MM.1S (cell line): Measurements from ENCODE around the gene PHETA2.

Experiments used
- DNase-seq: peaks from one replicate; pipeline ENCODE4 v3.0.0-alpha.2; 2015
- H2AFZ ChIP-seq: fragments of 300-600 bp; sonication (generic); 2 replicates; pipeline ENCODE4 v1.6.0; 2016; ENCODE audit warnings: antibody characterized with exemption, low read length
- H3F3A ChIP-seq: fragments of 300-600 bp; sonication (generic); 2 replicates; pipeline ENCODE4 v1.6.1; 2016; ENCODE audit warnings: mild to moderate bottlenecking, antibody characterized with exemption, low read length, moderate library complexity, mixed read lengths; ENCODE audit not compliant: insufficient read depth
- H3K27ac ChIP-seq: fragments of 300-600 bp; sonication (generic); 2 replicates; pipeline ENCODE4 v1.5.1; 2016; ENCODE audit warnings: mild to moderate bottlenecking, low read length
- H3K27me3 ChIP-seq: fragments of 300-600 bp; sonication (generic); replicated peaks from 2 replicates; pipeline ENCODE4 v1.6.0; 2016; ENCODE audit warnings: low read length; ENCODE audit not compliant: insufficient read depth
- H3K36me3 ChIP-seq: fragments of 300-600 bp; sonication (generic); replicated peaks from 2 replicates; pipeline ENCODE4 v1.6.1; 2016; ENCODE audit warnings: mild to moderate bottlenecking, low read length, mixed read lengths; ENCODE audit not compliant: insufficient read depth
- H3K4me1 ChIP-seq: fragments of 300-600 bp; sonication (generic); 2 replicates; pipeline ENCODE4 v1.6.1; 2016; ENCODE audit warnings: low read length, mixed read lengths
- H3K4me2 ChIP-seq: fragments of 300-600 bp; sonication (generic); 2 replicates; pipeline ENCODE4 v1.6.0; 2016; ENCODE audit warnings: low read depth, low read length
- H3K4me3 ChIP-seq: fragments of 300-600 bp; sonication (generic); 2 replicates; pipeline ENCODE4 v1.5.1; 2016; ENCODE audit warnings: low read length, mixed read lengths
- H3K79me2 ChIP-seq: fragments of 300-600 bp; sonication (generic); 2 replicates; pipeline ENCODE4 v1.6.1; 2016; ENCODE audit warnings: mixed run types, low read length, mixed read lengths
- H3K9ac ChIP-seq: fragments of 300-600 bp; sonication (generic); 2 replicates; pipeline ENCODE4 v1.6.1; 2016; ENCODE audit warnings: low read length, mixed read lengths
- H3K9me2 ChIP-seq: fragments of 300-600 bp; sonication (generic); replicated peaks from 2 replicates; pipeline ENCODE4 v1.6.1; 2016; ENCODE audit warnings: mild to moderate bottlenecking, low read length, mixed read lengths; ENCODE audit not compliant: insufficient read depth
- H3K9me3 ChIP-seq: fragments of 300-600 bp; sonication (generic); replicated peaks from 2 replicates; pipeline ENCODE4 v1.6.1; 2016; ENCODE audit warnings: mild to moderate bottlenecking, low read length, mixed read lengths; ENCODE audit not compliant: insufficient read depth
- H4K20me1 ChIP-seq: fragments of 300-600 bp; sonication (generic); 2 replicates; pipeline ENCODE4 v1.6.1; 2016; ENCODE audit warnings: mild to moderate bottlenecking, low read length, moderate library complexity, mixed read lengths; ENCODE audit not compliant: insufficient read depth
- EZH2 ChIP-seq: fragments of 300-600 bp; sonication (generic); optimal IDR thresholded peaks from 2 replicates; pipeline ENCODE3; 2017; ENCODE audit warnings: low read depth, mild to moderate bottlenecking, antibody characterized with exemption, low read length, mixed read lengths
- EZH2phosphoT487 ChIP-seq: fragments of 300-600 bp; sonication (generic); IDR thresholded peaks from 2 replicates; pipeline ENCODE4 v1.6.1; 2018; ENCODE audit warnings: antibody characterized with exemption, low read length
- TF ChIP-seq, protein P1 (sequence below): fragments of 300-600 bp; sonication (generic); IDR thresholded peaks from 2 replicates; pipeline ENCODE4 v1.5.1; 2016; ENCODE audit warnings: antibody characterized with exemption, low read length, mixed read lengths

The PHETA2 gene

DNA sequence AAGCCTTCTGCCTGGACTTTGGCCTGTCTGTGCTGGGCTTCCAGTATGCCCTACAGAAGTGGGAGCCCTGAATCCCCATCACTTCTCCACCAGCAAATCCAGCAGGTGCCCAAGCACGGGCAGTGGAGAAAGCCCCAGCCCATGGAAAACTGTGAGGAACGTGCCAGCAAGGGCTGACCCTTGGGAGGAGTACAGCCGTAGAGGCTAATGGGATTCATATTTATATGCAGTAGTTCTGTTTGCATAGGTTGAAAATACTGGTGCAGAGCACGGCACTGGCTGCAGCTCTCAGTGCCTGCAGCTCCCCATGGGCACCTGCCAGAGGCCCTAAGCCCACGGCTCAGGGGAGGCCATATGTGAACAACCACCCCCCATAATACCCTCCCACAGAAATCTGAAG lies 13.6 kb upstream of the PHETA2 start:
- TF ChIP-seq EZH2phosphoT487 (no peak), EZH2 (no peak)
- TF ChIP-seq, protein P1, sequence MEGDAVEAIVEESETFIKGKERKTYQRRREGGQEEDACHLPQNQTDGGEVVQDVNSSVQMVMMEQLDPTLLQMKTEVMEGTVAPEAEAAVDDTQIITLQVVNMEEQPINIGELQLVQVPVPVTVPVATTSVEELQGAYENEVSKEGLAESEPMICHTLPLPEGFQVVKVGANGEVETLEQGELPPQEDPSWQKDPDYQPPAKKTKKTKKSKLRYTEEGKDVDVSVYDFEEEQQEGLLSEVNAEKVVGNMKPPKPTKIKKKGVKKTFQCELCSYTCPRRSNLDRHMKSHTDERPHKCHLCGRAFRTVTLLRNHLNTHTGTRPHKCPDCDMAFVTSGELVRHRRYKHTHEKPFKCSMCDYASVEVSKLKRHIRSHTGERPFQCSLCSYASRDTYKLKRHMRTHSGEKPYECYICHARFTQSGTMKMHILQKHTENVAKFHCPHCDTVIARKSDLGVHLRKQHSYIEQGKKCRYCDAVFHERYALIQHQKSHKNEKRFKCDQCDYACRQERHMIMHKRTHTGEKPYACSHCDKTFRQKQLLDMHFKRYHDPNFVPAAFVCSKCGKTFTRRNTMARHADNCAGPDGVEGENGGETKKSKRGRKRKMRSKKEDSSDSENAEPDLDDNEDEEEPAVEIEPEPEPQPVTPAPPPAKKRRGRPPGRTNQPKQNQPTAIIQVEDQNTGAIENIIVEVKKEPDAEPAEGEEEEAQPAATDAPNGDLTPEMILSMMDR = no peak
- H3K4me3 ChIP-seq = no peak overlapping the region
- H3K9me3 ChIP-seq = no peaks in the 10 kb centered on the region
- no peak overlapping the region for H3K9ac ChIP-seq
- no peak overlapping the region for H3K4me2 ChIP-seq
- H3K27me3 ChIP-seq = no peaks in the 10 kb centered on the region
- H3K36me3 ChIP-seq = no peaks in the 10 kb centered on the region
- no peak for DNase-seq
- H4K20me1 ChIP-seq = no peaks in the 10 kb centered on the region
- H3K4me1 ChIP-seq = no peaks in the 10 kb centered on the region
- no peaks in the 10 kb centered on the region for H3F3A ChIP-seq
- H2AFZ ChIP-seq = no peak overlapping the region
- H3K27ac ChIP-seq = no peak overlapping the region
- no peaks in the 10 kb centered on the region for H3K9me2 ChIP-seq
- H3K79me2 ChIP-seq = no peaks in the 10 kb centered on the region

DNA sequence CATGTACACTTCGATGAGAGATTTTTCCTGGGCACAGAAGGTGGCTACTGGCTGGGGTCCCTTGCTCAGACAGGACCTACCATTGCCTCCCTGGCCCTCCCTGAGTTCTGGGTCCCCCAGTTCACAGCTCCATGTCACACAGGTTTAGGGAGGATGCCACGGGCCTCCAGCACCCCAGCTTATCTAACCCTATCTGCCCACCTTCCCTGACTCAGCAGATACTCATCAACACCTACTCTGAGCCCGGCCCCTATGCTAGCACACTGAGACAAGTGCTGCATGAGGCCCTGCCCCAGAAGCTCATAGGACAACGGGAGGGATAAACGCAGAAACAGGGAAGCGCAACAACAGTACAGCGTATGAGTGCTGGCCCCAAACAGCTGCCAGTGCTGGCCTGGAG lies 13.0 kb upstream of the PHETA2 start:
- H3K4me1 ChIP-seq = no peaks in the 10 kb centered on the region
- H3F3A ChIP-seq = no peaks in the 10 kb centered on the region
- TF ChIP-seq EZH2phosphoT487 = no peak
- TF ChIP-seq, protein P1 = no peak
- no peak for TF ChIP-seq EZH2
- no peak overlapping the region for H3K9ac ChIP-seq
- no peaks in the 10 kb centered on the region for H3K9me2 ChIP-seq
- H3K27me3 ChIP-seq = no peaks in the 10 kb centered on the region
- no peak for DNase-seq
- no peaks in the 10 kb centered on the region for H4K20me1 ChIP-seq
- no peaks in the 10 kb centered on the region for H3K36me3 ChIP-seq
- H2AFZ ChIP-seq = no peak overlapping the region
- no peak overlapping the region for H3K27ac ChIP-seq
- no peaks in the 10 kb centered on the region for H3K79me2 ChIP-seq
- H3K4me2 ChIP-seq = no peak overlapping the region
- H3K4me3 ChIP-seq = no peak overlapping the region
- no peaks in the 10 kb centered on the region for H3K9me3 ChIP-seq

DNA sequence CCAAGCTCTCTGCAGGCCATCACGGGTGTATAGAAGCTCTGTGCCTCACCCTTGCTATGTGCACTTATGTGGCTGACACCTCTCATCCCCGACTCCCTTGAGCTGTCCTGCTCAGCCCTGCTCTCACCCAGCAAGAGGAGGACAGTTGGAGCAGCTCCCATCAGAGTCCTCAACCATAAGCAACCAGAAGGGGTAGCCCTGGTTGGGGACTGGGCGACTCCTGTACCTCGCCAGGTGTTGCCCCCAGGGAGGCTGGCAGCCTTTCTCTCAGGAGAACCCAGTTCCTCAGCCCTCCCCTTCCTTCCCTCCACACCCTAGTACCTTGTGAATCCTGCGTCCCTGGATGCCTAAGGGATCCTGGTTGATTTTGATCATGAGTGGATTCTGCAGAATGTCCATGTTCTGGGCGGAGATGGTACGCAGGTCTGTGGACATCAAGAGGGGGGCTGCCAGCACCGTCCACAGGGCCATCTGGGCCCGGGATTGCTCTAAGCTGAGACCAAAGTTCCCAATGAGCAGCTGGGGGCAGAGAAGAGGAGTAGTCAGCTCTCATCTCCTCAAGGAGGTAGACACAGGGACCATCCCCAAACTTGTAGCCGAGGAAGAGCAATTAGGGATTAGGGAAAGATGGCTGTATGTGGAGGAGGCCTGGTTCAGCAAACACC lies 11.4 kb upstream of the PHETA2 start:
- no peaks in the 10 kb centered on the region for H3K79me2 ChIP-seq
- TF ChIP-seq EZH2phosphoT487 = no peak
- no peak for TF ChIP-seq EZH2
- TF ChIP-seq, protein P1 = no peak
- no peaks in the 10 kb centered on the region for H4K20me1 ChIP-seq
- no peaks in the 10 kb centered on the region for H3F3A ChIP-seq
- H3K9me2 ChIP-seq = no peaks in the 10 kb centered on the region
- no peak for DNase-seq
- H2AFZ ChIP-seq = no peak overlapping the region
- no peak overlapping the region for H3K4me3 ChIP-seq
- H3K9ac ChIP-seq = no peak overlapping the region
- no peaks in the 10 kb centered on the region for H3K36me3 ChIP-seq
- no peaks in the 10 kb centered on the region for H3K4me1 ChIP-seq
- H3K27me3 ChIP-seq = no peaks in the 10 kb centered on the region
- H3K27ac ChIP-seq = no peak overlapping the region
- no peaks in the 10 kb centered on the region for H3K9me3 ChIP-seq
- no peak overlapping the region for H3K4me2 ChIP-seq
